SU-DHL-6 (cell line): ENCODE results near the gene CFAP44.

Experiments used
- EZH2phosphoT487 ChIP-seq: fragments of 200-600 bp; sonication (generic), shearing (Covaris generic); conservative IDR thresholded peaks from 2 replicates; pipeline ENCODE4 v1.6.1; 2018; ENCODE audit warnings: mild to moderate bottlenecking, antibody characterized with exemption, low read length, moderate library complexity, mixed read lengths
- TF ChIP-seq, protein P1 (sequence below): fragments of 200-600 bp; sonication (generic); IDR thresholded peaks from one replicate; pipeline ENCODE4 v1.5.1; 2017; ENCODE audit warnings: antibody characterized with exemption, mild to moderate bottlenecking, low read length, moderate library complexity; ENCODE audit not compliant: insufficient read depth, poor library complexity, severe bottlenecking

DNA sequence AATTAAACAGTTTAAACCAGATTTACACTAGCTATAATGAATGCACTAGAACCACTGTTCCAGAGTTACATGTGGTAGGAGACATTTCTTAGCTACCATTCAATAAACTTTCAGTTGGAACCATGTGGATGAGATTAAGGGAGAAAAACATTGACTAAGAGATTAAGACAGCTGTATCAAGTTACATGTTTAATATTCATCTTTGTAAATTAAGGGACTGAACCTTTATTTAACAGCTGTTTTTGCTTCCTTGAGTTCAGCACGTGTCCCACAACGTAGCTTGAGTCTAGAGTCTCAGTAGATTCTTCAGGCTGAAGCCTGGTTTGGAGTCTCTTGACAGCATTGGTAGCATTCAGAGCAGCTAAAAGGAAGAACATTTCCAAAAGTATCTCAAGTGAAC lies 27.2 kb upstream of the CFAP44 start:
- TF ChIP-seq, protein P1, sequence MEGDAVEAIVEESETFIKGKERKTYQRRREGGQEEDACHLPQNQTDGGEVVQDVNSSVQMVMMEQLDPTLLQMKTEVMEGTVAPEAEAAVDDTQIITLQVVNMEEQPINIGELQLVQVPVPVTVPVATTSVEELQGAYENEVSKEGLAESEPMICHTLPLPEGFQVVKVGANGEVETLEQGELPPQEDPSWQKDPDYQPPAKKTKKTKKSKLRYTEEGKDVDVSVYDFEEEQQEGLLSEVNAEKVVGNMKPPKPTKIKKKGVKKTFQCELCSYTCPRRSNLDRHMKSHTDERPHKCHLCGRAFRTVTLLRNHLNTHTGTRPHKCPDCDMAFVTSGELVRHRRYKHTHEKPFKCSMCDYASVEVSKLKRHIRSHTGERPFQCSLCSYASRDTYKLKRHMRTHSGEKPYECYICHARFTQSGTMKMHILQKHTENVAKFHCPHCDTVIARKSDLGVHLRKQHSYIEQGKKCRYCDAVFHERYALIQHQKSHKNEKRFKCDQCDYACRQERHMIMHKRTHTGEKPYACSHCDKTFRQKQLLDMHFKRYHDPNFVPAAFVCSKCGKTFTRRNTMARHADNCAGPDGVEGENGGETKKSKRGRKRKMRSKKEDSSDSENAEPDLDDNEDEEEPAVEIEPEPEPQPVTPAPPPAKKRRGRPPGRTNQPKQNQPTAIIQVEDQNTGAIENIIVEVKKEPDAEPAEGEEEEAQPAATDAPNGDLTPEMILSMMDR = no peak
- TF ChIP-seq EZH2phosphoT487 = no peak
